GM12864 (cell line): ENCODE results near the gene MLLT3.

Experiments
- DNase-seq: peaks from one replicate; pipeline ENCODE4 v3.0.0-alpha.2; 2011; ENCODE audit warnings: low read depth
- H3K4me3 ChIP-seq: 2 replicates; pipeline ENCODE4 v1.5.1; 2011; ENCODE audit warnings: mild to moderate bottlenecking, low read depth, low read length, control low read depth
- CTCF ChIP-seq: IDR thresholded peaks from 2 replicates; pipeline ENCODE4 v1.5.1; 2011; ENCODE audit warnings: low read depth, mild to moderate bottlenecking, moderate library complexity, low read length, control low read depth, inconsistent platforms; ENCODE audit errors: missing control alignments

The MLLT3 gene

GRCh38 chr9:20643660-20644059 is 21.4 kb upstream of the MLLT3 start:
- TF ChIP-seq CTCF = no peak
- DNase-seq = no peak
- H3K4me3 ChIP-seq = no peak overlapping the region

GRCh38 chr9:20642045-20642444 is 19.7 kb upstream of the MLLT3 start:
- no peak overlapping the region for H3K4me3 ChIP-seq
- TF ChIP-seq CTCF = no peak
- no peak for DNase-seq

GRCh38 chr9:20640331-20641187 is 18.3 kb upstream of the MLLT3 start:
- DNase-seq = peak; percentile 70
- H3K4me3 ChIP-seq = no peak overlapping the region
- TF ChIP-seq CTCF = no peak

GRCh38 chr9:20636888-20637440 is 14.7 kb upstream of the MLLT3 start:
- no peak for DNase-seq
- no peak for TF ChIP-seq CTCF
- no peak overlapping the region for H3K4me3 ChIP-seq

GRCh38 chr9:20634895-20635294 is 12.6 kb upstream of the MLLT3 start:
- DNase-seq = no peak
- no peak for TF ChIP-seq CTCF
- H3K4me3 ChIP-seq = no peak overlapping the region

GRCh38 chr9:20632705-20633104 is 10.4 kb upstream of the MLLT3 start:
- no peak overlapping the region for H3K4me3 ChIP-seq
- no peak for DNase-seq
- no peak for TF ChIP-seq CTCF
